NCI-H1417 (cell line): Measurements from ENCODE around the gene TIAM1.
A peak's percentile ranks its signal among the peaks of the same experiment; 100 is the strongest.
"Not testable (repeated sequence)": the region's sequence is repeated elsewhere in the genome, so short reads cannot be mapped to it uniquely, and the experiment has no call there.

Source experiments
- DNase-seq, 3 experiments: peaks; one replicate each; lab custom pipeline; 2025; lab: John Stamatoyannopoulos, UW

The TIAM1 gene

GRCh38 chr21:31252091-31252490 is 92.0 kb downstream of the TIAM1 start:
- no peak for DNase-seq

GRCh38 chr21:31251686-31252085 is 92.4 kb downstream of the TIAM1 start:
- DNase-seq, result no peak

DNA sequence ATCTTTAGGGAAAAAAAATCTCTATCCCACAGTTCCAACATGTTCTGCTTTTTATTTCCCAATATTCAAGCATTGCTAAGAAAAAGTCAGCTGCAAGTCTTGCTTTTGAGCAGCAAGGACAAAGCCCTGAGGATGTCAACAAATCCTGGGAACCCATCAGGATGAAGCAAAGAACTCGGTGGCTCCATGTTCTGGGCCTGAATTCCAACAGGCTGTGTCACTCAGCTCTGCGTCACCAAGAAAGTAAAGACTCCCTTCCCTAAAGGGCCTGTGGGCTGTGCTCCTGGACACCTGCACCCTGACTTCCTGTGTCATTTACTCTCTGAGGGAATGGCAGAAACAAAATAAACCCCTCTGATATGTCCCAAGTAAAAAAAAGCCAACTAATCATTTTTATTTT is 95.5 kb downstream of the TIAM1 start:
- DNase-seq, result no peak

DNA sequence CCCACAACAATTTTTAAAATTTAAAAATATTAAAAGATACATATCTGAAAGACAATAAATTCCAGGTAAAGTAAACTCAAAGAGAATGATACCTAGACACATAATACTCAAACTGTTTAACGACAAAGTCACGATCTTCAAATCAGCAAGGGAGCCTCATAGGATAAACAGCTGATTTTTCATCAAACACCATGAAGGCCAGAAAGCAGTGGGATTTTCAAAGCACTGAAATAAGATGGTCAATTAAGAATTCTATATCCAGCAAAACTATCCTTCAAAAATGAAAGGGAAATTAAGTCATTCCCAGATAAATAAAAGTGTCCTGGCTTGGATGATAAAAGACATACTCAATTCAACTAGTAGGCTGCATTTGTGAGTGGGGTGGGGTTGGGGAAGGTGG is 100.5 kb downstream of the TIAM1 start:
- no peak for DNase-seq

GRCh38 chr21:31236528-31236927 is 107.5 kb downstream of the TIAM1 start:
- DNase-seq, result no peak

- DNase-seq, result no peak
These were observed 108.2 kb downstream of the TIAM1 start for GRCh38 chr21:31235671-31236450.

DNA sequence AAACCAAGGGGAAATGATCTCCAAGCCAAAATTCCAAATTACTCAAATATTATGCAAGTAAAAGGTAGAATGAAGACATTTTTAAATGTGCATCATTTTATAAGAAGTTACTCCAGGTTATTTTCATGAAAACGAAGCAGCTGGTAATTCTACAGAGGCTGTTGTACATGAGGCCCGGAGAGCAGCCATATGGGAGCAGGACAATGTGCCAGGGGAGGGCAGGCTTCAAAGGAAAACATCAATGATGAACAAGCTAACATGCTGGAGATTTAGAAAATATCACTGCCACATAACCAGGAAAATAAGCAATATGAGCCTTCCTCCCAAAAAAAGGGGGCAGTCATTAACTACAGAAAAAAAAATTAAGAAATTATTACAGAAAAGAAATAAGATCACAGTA is 109.1 kb downstream of the TIAM1 start:
- DNase-seq, result no peak

DNA sequence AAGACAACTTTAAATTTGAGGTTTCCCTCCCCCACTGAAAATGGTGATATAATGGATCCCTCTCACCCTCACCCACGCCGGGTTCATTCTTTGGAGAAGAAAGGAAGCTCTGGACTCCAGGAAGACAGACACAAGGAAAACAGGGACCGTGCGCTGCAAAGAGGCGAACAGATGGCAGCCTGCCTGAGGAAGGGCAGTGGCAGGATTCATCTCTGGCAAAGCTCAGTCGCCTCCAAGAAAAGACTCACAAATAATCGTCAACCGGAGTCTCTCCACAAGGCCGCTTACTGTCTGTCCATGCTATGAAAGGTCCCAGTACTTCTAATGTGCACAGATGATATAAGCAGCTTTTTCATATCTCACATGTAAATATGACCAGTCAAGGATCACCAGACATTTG is 110.3 kb downstream of the TIAM1 start:
- DNase-seq, result no peak

DNA sequence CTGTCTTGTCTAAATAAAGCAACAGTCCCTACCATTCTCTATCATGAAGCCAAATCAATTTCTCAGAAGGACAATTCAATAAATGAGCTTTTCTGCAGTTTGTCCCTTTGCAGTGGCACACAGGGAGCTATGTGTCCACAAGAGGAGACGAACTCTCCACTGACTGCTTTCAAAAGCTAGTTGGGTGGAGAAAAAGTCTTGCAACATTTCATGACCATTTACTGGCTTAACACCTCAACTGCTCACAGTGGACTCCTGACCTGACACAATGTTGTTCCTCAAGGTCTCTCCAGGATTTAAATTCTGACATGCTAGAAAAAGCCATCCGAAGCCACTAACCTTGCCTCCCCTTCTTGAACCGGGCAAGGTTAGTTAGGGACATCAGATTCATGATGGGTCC is 111.7 kb downstream of the TIAM1 start:
- no peak for DNase-seq

DNA sequence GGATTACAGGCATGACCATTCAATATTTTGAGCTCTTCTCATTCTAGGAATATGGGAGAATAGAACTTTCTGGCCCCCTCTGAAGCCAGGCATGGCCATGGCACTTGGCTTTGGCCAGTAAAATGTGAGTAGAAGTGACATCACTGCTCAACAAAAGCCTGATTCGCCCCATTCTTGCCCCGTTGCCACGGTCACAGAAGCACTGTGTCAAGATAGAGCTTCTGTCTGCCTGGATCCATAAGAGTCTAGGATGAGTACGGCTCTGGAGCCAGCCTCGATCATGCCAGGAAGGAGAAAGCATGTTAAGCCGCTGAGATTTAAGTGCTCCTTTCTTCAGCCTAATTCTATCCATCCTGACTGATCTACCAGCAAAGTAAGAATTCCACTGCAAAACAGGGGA is 113.1 kb downstream of the TIAM1 start:
- no peak for DNase-seq

GRCh38 chr21:31228723-31229122 is 115.3 kb downstream of the TIAM1 start:
- not testable (repeated sequence) for DNase-seq

- DNase-seq, result no peak
These were observed 118.3 kb downstream of the TIAM1 start for GRCh38 chr21:31225713-31226112.

DNA sequence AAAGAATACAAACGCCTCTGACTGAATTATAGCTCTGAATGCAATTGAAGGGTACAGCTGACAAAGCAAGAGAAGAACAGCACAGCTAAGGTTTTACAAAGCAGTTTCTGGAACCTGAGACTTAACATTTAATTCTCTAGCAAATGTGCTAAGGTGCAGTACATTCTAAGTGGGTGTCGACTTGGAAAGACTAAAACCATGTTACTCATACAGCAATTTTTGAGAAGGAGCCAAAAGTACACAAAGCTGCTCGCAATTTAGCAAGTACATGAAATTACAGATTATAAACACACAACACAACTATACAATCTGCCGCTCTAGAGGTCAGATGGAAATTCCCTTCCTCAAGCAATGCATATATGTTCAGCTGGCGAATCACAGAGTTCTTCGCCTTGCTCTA is 121.9 kb downstream of the TIAM1 start:
- peak in 2 of 3 experiments; percentile 55 to 88 for DNase-seq

DNA sequence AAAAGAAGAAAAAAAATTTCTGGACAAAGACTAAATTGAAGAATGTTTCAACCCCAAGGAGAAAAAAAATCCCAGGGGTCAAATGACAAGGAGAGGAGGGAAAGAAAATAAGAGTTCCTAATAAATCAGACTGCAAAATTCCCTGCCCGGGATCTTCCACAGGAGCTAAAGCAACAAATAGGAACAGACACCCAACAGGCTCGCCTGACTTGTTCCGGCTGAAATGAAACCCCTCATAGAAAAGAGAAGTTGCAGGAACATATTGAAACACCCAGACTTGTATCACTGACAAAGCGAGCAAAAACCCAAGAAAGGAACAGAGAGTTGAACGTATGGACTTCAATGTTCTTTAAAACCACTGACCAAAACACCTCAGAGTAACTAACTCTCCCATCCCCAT is 123.0 kb downstream of the TIAM1 start:
- DNase-seq, result peak in 1 of 3 experiments; percentile 82

GRCh38 chr21:31220575-31220974 is 123.5 kb downstream of the TIAM1 start:
- DNase-seq, result peak in 2 of 3 experiments; percentile 70 to 86

GRCh38 chr21:31218830-31219608 is 125.0 kb downstream of the TIAM1 start:
- DNase-seq, result no peak

DNA sequence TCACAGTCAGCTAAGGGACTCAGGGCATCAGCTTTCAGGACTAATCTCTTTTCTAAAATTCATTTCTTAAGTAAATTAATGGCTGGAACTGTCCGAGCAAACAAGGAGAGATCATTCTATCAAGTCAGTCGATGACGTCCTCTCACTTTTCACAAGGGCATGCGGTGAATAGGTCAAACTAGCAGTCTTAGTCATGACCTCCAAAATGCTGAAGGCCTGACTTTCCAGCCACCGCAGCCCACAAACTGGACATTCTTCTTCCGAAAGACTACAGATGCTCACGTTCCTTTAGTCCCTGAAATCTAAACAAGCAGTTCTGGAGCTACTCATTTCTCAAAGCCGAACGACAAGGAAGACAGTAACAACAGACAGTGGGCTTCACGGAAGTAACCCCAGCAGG is 127.9 kb downstream of the TIAM1 start:
- DNase-seq, result no peak

GRCh38 chr21:31213787-31214186 is 130.3 kb downstream of the TIAM1 start:
- peak in 1 of 3 experiments; percentile 8 for DNase-seq

GRCh38 chr21:31211836-31212235 is 132.2 kb downstream of the TIAM1 start:
- no peak for DNase-seq

GRCh38 chr21:31205412-31205811 is 138.6 kb downstream of the TIAM1 start:
- DNase-seq, result no peak

DNA sequence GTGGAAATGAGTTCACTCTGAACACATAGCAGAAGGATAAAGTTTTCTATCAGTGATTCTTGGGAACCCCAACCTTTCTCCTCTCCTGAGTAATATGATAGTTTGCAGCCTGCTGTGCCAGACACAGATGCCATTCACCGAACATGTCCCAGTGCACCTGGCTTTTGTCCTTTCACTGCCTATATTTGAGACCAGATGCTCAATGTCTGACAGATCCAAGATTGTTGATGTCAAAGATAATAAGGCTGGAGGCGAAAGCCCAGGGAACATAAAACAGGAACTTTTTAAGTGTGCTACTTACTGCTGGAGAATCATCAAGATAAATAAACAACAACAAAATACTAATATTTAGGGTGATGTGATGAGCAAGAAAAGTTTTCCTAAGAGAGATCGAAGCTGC is 139.3 kb downstream of the TIAM1 start:
- peak; percentile 12 to 91 (median 70) for DNase-seq

GRCh38 chr21:31203431-31204054 is 140.5 kb downstream of the TIAM1 start:
- DNase-seq, result peak in 1 of 3 experiments; percentile 30

DNA sequence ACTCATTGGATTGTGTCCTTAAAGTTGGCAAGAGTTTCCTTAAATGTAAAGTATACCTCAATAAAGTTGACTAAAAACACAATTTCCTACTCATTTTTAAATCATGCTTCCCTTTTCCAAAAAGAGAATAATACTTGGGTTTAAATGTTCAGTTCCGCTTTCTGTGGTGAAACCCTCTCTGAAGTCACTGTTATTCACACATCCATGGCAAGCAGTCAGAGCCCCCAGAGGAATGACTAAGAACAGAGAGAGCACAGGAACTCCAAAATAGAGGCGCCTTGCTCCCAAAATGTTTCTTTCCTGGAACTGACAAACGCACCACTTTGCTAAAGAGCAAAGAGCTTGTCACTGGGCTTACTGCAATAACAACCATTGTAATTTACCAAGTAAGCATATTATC is 142.5 kb downstream of the TIAM1 start:
- no peak for DNase-seq
